Measurements from ENCODE around the gene RASGEF1C. TPM values are rescaled to one million over a fixed set of nuclear protein-coding genes. Genes with fewer than 3 reads are reported as not detected.

Gene RASGEF1C
- total and polyA plus RNA-seq, 10 of the 15 experiments (the other 5 are each of a cell fraction or from before 2014, with no cell fraction given): not detected

DNA sequence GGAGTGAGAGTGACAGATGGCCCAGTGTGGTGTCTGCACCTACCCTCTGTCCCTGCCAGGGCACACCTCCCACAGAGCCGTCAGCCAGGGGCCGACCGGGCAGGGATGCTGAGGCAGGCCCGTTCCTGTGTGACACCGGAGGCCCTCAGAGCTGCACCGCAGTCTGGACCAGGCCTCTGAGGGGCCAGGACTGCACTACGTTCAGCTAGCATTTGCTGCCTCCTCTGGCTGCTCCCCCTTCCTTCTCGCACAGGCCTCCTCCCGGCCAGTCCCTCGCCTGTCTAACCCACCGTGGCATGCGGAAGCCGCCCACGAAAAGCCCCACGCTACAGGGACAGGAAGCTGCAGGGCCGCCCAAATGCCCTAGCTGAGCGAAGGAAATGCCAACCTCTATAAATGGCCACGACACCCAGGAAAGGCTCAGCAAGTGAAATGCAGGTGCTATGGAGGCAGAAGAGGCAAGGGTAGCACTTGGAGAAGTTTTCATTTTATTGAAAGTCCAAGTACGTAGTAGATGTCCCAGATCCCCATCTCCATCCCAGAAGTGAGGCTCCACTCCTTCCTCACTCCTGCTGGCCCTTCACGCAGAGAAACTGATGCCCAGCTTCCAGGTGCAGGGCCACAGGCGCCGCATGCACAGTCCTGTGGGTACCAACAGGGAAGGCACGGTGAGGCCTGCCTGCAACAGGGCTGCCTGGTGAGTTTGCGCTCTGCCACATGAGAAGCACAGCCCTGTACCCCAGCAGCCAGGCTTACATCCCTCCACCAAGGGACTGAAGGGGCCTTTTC is 44.2 kb upstream of the RASGEF1C start:
- FAIRE-seq: no peak
- DNase-seq (ENCODE audit: low read depth, low spot score): no peak
- ChIA-PET SMC1A (ENCODE audit: uncharacterized antibody, unreplicated experiment) (no interaction called here), RAD21 (ENCODE audit: unreplicated experiment) (no interaction called here), POLR2A (no interaction called here), CTCF (no interaction called here)
- in situ Hi-C loops (cut with MboI) (no loop called here), intact Hi-C loops (cut with micrococcal nuclease; ENCODE audit: unreplicated experiment) (no loop called here)
- WGBS (ENCODE audit: insufficient coverage, insufficient replicate concordance, low lambda C conversion rate, missing lambda C conversion rate): 91% methylated on average over 24 of the region's 24 CpGs
- H3K27ac ChIP-seq (ENCODE audit: control insufficient read depth, insufficient read depth): no peak overlapping the region
- no peak overlapping the region for H3K4me3 ChIP-seq
- H3K9ac ChIP-seq (ENCODE audit: control insufficient read depth, insufficient read depth, low read length): no peak overlapping the region
- BruUV-seq (replicated peaks): no TSS peak
- peaks cover 0 to 8% of the 10 kb centered on the region in 2 experiments for H3K36me3 ChIP-seq (ENCODE audit: control insufficient read depth in 2 of 2, insufficient read depth in 2 of 2, low read length in 1 of 2)
- no peak overlapping the region for H2AFZ ChIP-seq (ENCODE audit: control insufficient read depth, low read depth, low read length)
- no peaks in the 10 kb centered on the region for H3K4me1 ChIP-seq (ENCODE audit: control insufficient read depth, insufficient read depth, low read length)
- TF ChIP-seq, protein P1, sequence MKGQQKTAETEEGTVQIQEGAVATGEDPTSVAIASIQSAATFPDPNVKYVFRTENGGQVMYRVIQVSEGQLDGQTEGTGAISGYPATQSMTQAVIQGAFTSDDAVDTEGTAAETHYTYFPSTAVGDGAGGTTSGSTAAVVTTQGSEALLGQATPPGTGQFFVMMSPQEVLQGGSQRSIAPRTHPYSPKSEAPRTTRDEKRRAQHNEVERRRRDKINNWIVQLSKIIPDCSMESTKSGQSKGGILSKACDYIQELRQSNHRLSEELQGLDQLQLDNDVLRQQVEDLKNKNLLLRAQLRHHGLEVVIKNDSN (IDR thresholded peaks at IDR 0.05; ENCODE audit: borderline replicate concordance, extremely low read length, insufficient read depth, low read depth, low read length): no peak
- TF ChIP-seq RBBP5 (conservative IDR thresholded peaks at IDR 0.05): no peak
- TF ChIP-seq LARP7 (IDR thresholded peaks at IDR 0.05): no peak
- TF ChIP-seq ZBED1 (IDR thresholded peaks at IDR 0.05; ENCODE audit: borderline replicate concordance): no peak
- no peak for TF ChIP-seq DPF2 (IDR thresholded peaks at IDR 0.05)
- no peak for TF ChIP-seq BACH1 (IDR thresholded peaks at IDR 0.05; ENCODE audit: borderline replicate concordance)
- TF ChIP-seq, protein P2, sequence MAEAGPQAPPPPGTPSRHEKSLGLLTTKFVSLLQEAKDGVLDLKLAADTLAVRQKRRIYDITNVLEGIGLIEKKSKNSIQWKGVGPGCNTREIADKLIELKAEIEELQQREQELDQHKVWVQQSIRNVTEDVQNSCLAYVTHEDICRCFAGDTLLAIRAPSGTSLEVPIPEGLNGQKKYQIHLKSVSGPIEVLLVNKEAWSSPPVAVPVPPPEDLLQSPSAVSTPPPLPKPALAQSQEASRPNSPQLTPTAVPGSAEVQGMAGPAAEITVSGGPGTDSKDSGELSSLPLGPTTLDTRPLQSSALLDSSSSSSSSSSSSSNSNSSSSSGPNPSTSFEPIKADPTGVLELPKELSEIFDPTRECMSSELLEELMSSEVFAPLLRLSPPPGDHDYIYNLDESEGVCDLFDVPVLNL (IDR thresholded peaks at IDR 0.05; ENCODE audit: low read depth, low read length): no peak
- TF ChIP-seq IRF4 (IDR thresholded peaks at IDR 0.05; ENCODE audit: low read depth, low read length): no peak
- TF ChIP-seq HDGF (IDR thresholded peaks at IDR 0.05): no peak
- TF ChIP-seq, protein P3, sequence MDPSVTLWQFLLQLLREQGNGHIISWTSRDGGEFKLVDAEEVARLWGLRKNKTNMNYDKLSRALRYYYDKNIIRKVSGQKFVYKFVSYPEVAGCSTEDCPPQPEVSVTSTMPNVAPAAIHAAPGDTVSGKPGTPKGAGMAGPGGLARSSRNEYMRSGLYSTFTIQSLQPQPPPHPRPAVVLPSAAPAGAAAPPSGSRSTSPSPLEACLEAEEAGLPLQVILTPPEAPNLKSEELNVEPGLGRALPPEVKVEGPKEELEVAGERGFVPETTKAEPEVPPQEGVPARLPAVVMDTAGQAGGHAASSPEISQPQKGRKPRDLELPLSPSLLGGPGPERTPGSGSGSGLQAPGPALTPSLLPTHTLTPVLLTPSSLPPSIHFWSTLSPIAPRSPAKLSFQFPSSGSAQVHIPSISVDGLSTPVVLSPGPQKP (IDR thresholded peaks at IDR 0.05; ENCODE audit: low read depth, low read length): no peak
- TF ChIP-seq FOXK2 (IDR thresholded peaks at IDR 0.05): no peak
- no peak for TF ChIP-seq RELA (IDR thresholded peaks at IDR 0.05; ENCODE audit: borderline replicate concordance, partially characterized antibody)
- no peak for TF ChIP-seq BHLHE40 (IDR thresholded peaks at IDR 0.05; ENCODE audit: borderline replicate concordance in 1 of 2, low read depth in 2 of 2, low read length in 1 of 2)
- TF ChIP-seq, protein P4, sequence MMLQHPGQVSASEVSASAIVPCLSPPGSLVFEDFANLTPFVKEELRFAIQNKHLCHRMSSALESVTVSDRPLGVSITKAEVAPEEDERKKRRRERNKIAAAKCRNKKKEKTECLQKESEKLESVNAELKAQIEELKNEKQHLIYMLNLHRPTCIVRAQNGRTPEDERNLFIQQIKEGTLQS (IDR thresholded peaks at IDR 0.05; ENCODE audit: borderline replicate concordance, extremely low read depth, low read depth, low read length): no peak
- no peak for TF ChIP-seq NBN (IDR thresholded peaks at IDR 0.05)
- TF ChIP-seq, protein P5, sequence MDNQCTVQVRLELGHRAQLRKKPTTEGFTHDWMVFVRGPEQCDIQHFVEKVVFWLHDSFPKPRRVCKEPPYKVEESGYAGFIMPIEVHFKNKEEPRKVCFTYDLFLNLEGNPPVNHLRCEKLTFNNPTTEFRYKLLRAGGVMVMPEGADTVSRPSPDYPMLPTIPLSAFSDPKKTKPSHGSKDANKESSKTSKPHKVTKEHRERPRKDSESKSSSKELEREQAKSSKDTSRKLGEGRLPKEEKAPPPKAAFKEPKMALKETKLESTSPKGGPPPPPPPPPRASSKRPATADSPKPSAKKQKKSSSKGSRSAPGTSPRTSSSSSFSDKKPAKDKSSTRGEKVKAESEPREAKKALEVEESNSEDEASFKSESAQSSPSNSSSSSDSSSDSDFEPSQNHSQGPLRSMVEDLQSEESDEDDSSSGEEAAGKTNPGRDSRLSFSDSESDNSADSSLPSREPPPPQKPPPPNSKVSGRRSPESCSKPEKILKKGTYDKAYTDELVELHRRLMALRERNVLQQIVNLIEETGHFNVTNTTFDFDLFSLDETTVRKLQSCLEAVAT (IDR thresholded peaks at IDR 0.05): no peak
- no peak for TF ChIP-seq EP300 (IDR thresholded peaks at IDR 0.05; ENCODE audit: borderline replicate concordance in 1 of 2, control insufficient read depth in 1 of 2, low read depth in 2 of 2, low read length in 2 of 2)
- TF ChIP-seq, protein P6, sequence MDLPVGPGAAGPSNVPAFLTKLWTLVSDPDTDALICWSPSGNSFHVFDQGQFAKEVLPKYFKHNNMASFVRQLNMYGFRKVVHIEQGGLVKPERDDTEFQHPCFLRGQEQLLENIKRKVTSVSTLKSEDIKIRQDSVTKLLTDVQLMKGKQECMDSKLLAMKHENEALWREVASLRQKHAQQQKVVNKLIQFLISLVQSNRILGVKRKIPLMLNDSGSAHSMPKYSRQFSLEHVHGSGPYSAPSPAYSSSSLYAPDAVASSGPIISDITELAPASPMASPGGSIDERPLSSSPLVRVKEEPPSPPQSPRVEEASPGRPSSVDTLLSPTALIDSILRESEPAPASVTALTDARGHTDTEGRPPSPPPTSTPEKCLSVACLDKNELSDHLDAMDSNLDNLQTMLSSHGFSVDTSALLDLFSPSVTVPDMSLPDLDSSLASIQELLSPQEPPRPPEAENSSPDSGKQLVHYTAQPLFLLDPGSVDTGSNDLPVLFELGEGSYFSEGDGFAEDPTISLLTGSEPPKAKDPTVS (IDR thresholded peaks at IDR 0.05; ENCODE audit: low read depth, low read length): no peak
- no peak overlapping the region for H3K4me2 ChIP-seq (ENCODE audit: control insufficient read depth, insufficient read depth)
- no peaks in the 10 kb centered on the region for H3K27me3 ChIP-seq (replicated peaks in 1 of 2; ENCODE audit: control insufficient read depth in 2 of 2, insufficient read depth in 2 of 2, low read length in 1 of 2)
- no peaks in the 10 kb centered on the region for H3K79me2 ChIP-seq (ENCODE audit: control insufficient read depth, insufficient read depth, low read length)
- no peaks in the 10 kb centered on the region for H4K20me1 ChIP-seq (ENCODE audit: control insufficient read depth, insufficient read depth)
- H3K9me3 ChIP-seq (replicated peaks; ENCODE audit: control insufficient read depth, insufficient read depth, low read length): peaks cover 47% of the 10 kb centered on the region; the same call in 2 of the 3 replicates
- ATAC-seq: no peak

All from GM12878 (cell line).